Nephron (organoid): Measurements from ENCODE around the gene EGLN3.

Experiments used
- H3K27ac Mint-ChIP-seq, 3 experiments: 2 replicates each; pipeline ENCODE4 v1.8.0; 2020; ENCODE audit warnings: mixed read lengths in 3 of 3, mild to moderate bottlenecking in 2 of 3, moderate library complexity in 1 of 3
- H3K27me3 Mint-ChIP-seq: 2 replicates; pipeline ENCODE4 v1.8.0; 2021; ENCODE audit warnings: low read depth, mild to moderate bottlenecking, moderate library complexity, mixed read lengths
- H3K36me3 Mint-ChIP-seq: 2 replicates; pipeline ENCODE4 v1.8.0; 2020; ENCODE audit warnings: low read depth, mixed read lengths
- H3K4me1 Mint-ChIP-seq: 2 replicates; pipeline ENCODE4 v1.8.0; 2020; ENCODE audit warnings: mixed read lengths
- H3K4me3 Mint-ChIP-seq, 3 experiments: 2 replicates each; pipeline ENCODE4 v1.8.0; 2020; ENCODE audit warnings: mild to moderate bottlenecking in 3 of 3, mixed read lengths in 3 of 3, moderate library complexity in 2 of 3
- H3K9me3 Mint-ChIP-seq: 2 replicates; pipeline ENCODE4 v1.8.0; 2020; ENCODE audit warnings: mixed read lengths
- CTCF ChIP-seq, 3 experiments: fragments of 200-600 bp; sonication (generic); IDR thresholded peaks; one replicate each; pipeline ENCODE4 v1.5.0; 2021; ENCODE audit warnings: antibody characterized with exemption in 3 of 3; ENCODE audit not compliant: unreplicated experiment in 3 of 3

EGLN3 gene

GRCh38 chr14:33993246-33993645 lies 42.4 kb upstream of the EGLN3 start:
- Mint-ChIP-seq H3K9me3 (no peaks in the 10 kb centered on the region), H3K36me3 (no peaks in the 10 kb centered on the region), H3K27me3 (no peaks in the 10 kb centered on the region), H3K4me1 (peaks cover 53% of the 10 kb centered on the region), H3K4me3 (no peak overlapping the region), H3K27ac (peak overlapping the region in 1 of 3 experiments; percentile 5)
- no peak for TF ChIP-seq CTCF (IDR thresholded peaks at IDR 0.05; ENCODE audit: unreplicated experiment in 3 of 3)

- no peaks in the 10 kb centered on the region for H3K9me3 Mint-ChIP-seq
- peaks cover 55% of the 10 kb centered on the region for H3K4me1 Mint-ChIP-seq
- TF ChIP-seq CTCF (IDR thresholded peaks at IDR 0.05; ENCODE audit: unreplicated experiment in 3 of 3), result no peak
- H3K36me3 Mint-ChIP-seq, result no peaks in the 10 kb centered on the region
- H3K4me3 Mint-ChIP-seq, result no peak overlapping the region
- no peaks in the 10 kb centered on the region for H3K27me3 Mint-ChIP-seq
- H3K27ac Mint-ChIP-seq, result peak overlapping the region in 2 of 3 experiments; percentile 3 to 5
Measured at GRCh38 chr14:33992274-33993007, 41.6 kb upstream of the EGLN3 start.

- Mint-ChIP-seq H3K27ac (no peak overlapping the region), H3K9me3 (no peaks in the 10 kb centered on the region), H3K4me3 (no peak overlapping the region), H3K27me3 (no peaks in the 10 kb centered on the region), H3K4me1 (peaks cover 43% of the 10 kb centered on the region), H3K36me3 (no peaks in the 10 kb centered on the region)
- TF ChIP-seq CTCF (IDR thresholded peaks at IDR 0.05; ENCODE audit: unreplicated experiment in 3 of 3), result no peak
Measured at GRCh38 chr14:33990790-33991189, 39.9 kb upstream of the EGLN3 start.

- Mint-ChIP-seq H3K27me3 (no peaks in the 10 kb centered on the region), H3K27ac (no peak overlapping the region), H3K4me3 (no peak overlapping the region), H3K4me1 (peaks cover 38% of the 10 kb centered on the region), H3K36me3 (peaks cover 3% of the 10 kb centered on the region), H3K9me3 (peaks cover 11% of the 10 kb centered on the region)
- no peak for TF ChIP-seq CTCF (IDR thresholded peaks at IDR 0.05; ENCODE audit: unreplicated experiment in 3 of 3)
Measured at GRCh38 chr14:33987565-33988080, 36.7 kb upstream of the EGLN3 start.

- no peak overlapping the region for H3K4me3 Mint-ChIP-seq
- no peak overlapping the region for H3K27ac Mint-ChIP-seq
- no peaks in the 10 kb centered on the region for H3K27me3 Mint-ChIP-seq
- H3K9me3 Mint-ChIP-seq, result peaks cover 11% of the 10 kb centered on the region
- TF ChIP-seq CTCF (IDR thresholded peaks at IDR 0.05; ENCODE audit: unreplicated experiment in 3 of 3), result no peak
- H3K36me3 Mint-ChIP-seq, result peaks cover 3% of the 10 kb centered on the region
- peaks cover 32% of the 10 kb centered on the region for H3K4me1 Mint-ChIP-seq
Measured at GRCh38 chr14:33986804-33987203, 35.9 kb upstream of the EGLN3 start.

GRCh38 chr14:33985242-33985641 lies 34.4 kb upstream of the EGLN3 start:
- no peak for TF ChIP-seq CTCF (IDR thresholded peaks at IDR 0.05; ENCODE audit: unreplicated experiment in 3 of 3)
- H3K4me1 Mint-ChIP-seq, result peaks cover 21% of the 10 kb centered on the region
- H3K9me3 Mint-ChIP-seq, result peaks cover 11% of the 10 kb centered on the region
- no peak overlapping the region for H3K4me3 Mint-ChIP-seq
- peaks cover 3% of the 10 kb centered on the region for H3K36me3 Mint-ChIP-seq
- no peak overlapping the region for H3K27ac Mint-ChIP-seq
- no peaks in the 10 kb centered on the region for H3K27me3 Mint-ChIP-seq
